BLaER1 treated with 17β-estradiol and CSF1 and Interleukin-3, amounts not matched to agents 10 nM and 100 nM (cell line): ENCODE data around the gene C17orf58.
"Not testable (repeated sequence)": the region's sequence is repeated elsewhere in the genome, so short reads cannot be mapped to it uniquely, and the experiment has no call there.

ENCODE experiments used
- H3K27ac ChIP-seq, 11 experiments: shearing (Covaris generic); formaldehyde crosslinking; 2 replicates each; pipeline ENCODE4 v1.8.1; 2022
- H3K27me3 ChIP-seq, 11 experiments: shearing (Covaris generic); formaldehyde crosslinking; 2 replicates each; pipeline ENCODE4 v1.8.1; 2022
- H3K36me3 ChIP-seq, 11 experiments: shearing (Covaris generic); formaldehyde crosslinking; 2 replicates each; pipeline ENCODE4 v1.8.1; 2022
- H3K4me1 ChIP-seq, 10 experiments: shearing (Covaris generic); formaldehyde crosslinking; 2 replicates each; pipeline ENCODE4 v1.8.1; 2022
- H3K4me2 ChIP-seq, 11 experiments: shearing (Covaris generic); formaldehyde crosslinking; 2 replicates each; pipeline ENCODE4 v1.8.1; 2022
- H3K4me3 ChIP-seq, 10 experiments: shearing (Covaris generic); formaldehyde crosslinking; 2 replicates each; pipeline ENCODE4 v1.8.1; 2022
- H3K9ac ChIP-seq, 11 experiments: shearing (Covaris generic); formaldehyde crosslinking; 2 replicates each; pipeline ENCODE4 v1.8.1; 2022
- H3K9me3 ChIP-seq, 11 experiments: shearing (Covaris generic); formaldehyde crosslinking; replicated peaks in 1 of 11; 2 replicates each; pipeline ENCODE4 v1.8.1; 2022
- H4K20me1 ChIP-seq, 11 experiments: shearing (Covaris generic); formaldehyde crosslinking; 2 replicates each; pipeline ENCODE4 v1.8.1; 2022
- Cebpa-rat ChIP-seq, 11 experiments: shearing (Covaris generic); IDR thresholded peaks; 2 replicates each; pipeline ENCODE4 v1.8.1; 2022

C17orf58 gene

DNA sequence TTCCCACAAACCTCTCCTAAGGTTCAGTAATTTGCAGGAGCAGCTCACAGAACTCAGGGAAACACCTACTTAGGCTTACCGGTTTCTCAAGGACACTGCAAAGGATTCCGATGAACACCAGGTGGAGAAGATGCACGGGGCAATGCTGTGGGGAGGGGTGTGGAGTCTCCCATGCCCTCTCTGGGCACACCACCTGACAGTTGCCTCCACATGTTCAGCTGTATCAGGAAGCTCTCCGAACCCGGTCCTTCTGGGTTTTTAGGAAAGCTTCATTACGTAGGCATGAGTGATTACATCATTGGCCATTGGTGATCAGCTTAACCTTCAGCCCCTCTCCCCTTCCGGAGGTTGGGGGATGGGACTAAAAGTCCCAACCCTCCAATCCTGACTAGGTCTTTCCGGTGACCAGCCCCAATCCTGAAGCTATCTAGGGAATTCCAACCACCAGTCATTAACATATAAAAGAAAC is 21.6 kb downstream of the C17orf58 start:
- Histone ChIP-seq H3K4me1 (peaks cover 0 to 12% (median 1%) of the 10 kb centered on the region in 10 experiments; a peak in 6 of 20 replicates), H3K27me3 (no peaks in the 10 kb centered on the region), H3K9me3 (no peaks in the 10 kb centered on the region), H3K9ac (no peak overlapping the region), H3K36me3 (peaks cover 75 to 100% (median 89%) of the 10 kb centered on the region in 11 experiments), H3K4me3 (no peak overlapping the region), H3K4me2 (no peak overlapping the region), H4K20me1 (peaks cover 0 to 4% (median 0%) of the 10 kb centered on the region in 11 experiments; a peak in 1 of 22 replicates), H3K27ac (no peak overlapping the region)
- no peak for TF ChIP-seq Cebpa-rat (IDR thresholded peaks at IDR 0.05)

DNA sequence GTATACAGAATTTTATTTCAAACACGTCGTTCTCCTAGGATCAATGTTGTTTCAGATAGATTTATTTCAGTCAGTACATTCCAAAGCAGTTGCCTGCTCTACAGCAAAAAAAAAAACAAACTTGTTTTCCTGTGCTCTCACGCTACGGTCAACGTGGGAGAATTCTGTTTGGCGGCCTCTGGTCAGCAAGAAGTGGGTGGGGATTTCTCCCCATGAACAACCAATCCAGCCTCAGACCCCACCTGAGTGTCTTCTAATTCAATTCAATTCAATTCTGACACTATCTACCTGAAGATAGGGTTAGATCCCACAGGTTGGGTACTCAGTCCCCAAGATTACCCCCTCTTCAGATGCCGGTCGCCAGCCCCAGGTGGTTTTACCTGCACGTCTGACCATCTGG is 22.1 kb downstream of the C17orf58 start:
- Histone ChIP-seq H3K9me3 (no peaks in the 10 kb centered on the region), H3K4me1 (peaks cover 0 to 12% (median 1%) of the 10 kb centered on the region in 10 experiments; a peak in 6 of 20 replicates), H3K9ac (no peak overlapping the region), H4K20me1 (peaks cover 0 to 4% (median 0%) of the 10 kb centered on the region in 11 experiments; a peak in 1 of 22 replicates), H3K27me3 (no peaks in the 10 kb centered on the region), H3K36me3 (peaks cover 75 to 100% (median 89%) of the 10 kb centered on the region in 11 experiments), H3K4me2 (no peak overlapping the region), H3K4me3 (no peak overlapping the region), H3K27ac (no peak overlapping the region)
- no peak for TF ChIP-seq Cebpa-rat (IDR thresholded peaks at IDR 0.05)

DNA sequence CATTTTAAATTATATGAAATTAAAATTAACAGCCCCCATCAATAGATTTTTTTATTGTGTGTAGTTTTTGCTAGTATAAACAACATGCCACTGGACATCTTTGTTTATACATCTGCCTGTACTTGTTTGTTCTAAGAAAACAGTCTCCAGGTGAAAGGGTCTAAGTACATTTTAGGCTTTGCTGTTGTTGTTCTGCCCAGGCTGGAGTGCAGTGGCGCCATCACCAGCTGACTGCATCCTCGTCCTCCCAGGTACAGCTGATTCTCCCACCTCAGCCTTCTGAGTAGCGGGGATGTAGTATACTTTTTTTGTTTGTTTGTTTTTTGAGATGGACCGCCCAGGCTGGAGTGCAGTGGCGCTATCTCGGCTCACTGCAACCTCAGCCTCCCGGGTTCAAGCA is 25.5 kb downstream of the C17orf58 start:
- H3K9ac ChIP-seq = no peak overlapping the region
- H4K20me1 ChIP-seq = peaks cover 0 to 4% (median 0%) of the 10 kb centered on the region in 11 experiments; a peak in 1 of 22 replicates
- H3K9me3 ChIP-seq = no peaks in the 10 kb centered on the region
- H3K4me1 ChIP-seq = peaks cover 0 to 10% (median 1%) of the 10 kb centered on the region in 10 experiments; a peak in 6 of 20 replicates
- H3K4me3 ChIP-seq = no peak overlapping the region
- H3K27me3 ChIP-seq = no peaks in the 10 kb centered on the region
- peak overlapping the region in 2 of 11 experiments; percentile 8 to 38; a peak in 1 of 22 replicates for H3K4me2 ChIP-seq
- TF ChIP-seq Cebpa-rat (IDR thresholded peaks at IDR 0.05) = no peak
- H3K27ac ChIP-seq = peak overlapping the region in 2 of 11 experiments; percentile 15 to 27; a peak in 1 of 22 replicates
- peaks cover 78 to 100% (median 90%) of the 10 kb centered on the region in 11 experiments for H3K36me3 ChIP-seq

DNA sequence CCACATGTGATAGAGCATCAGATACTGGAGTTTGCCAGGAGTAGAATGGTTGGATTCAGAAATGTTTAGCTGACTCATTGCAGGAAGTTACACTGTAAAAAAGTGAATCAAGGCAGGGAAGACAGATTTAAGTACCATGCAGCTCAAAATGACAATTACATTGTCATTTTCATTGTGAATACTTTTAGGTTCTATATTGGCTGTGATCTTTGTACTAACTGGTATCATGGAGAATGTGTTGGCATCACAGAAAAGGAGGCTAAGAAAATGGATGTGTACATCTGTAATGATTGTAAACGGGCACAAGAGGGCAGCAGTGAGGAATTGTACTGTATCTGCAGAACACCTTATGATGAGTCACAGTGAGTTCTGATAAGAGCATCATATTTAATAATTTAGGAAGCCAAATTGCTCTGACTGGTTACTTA is 33.1 kb downstream of the C17orf58 start:
- H3K4me1 ChIP-seq, H3K27me3 ChIP-seq, H3K9ac ChIP-seq, H4K20me1 ChIP-seq, H3K4me3 ChIP-seq, H3K9me3 ChIP-seq: not testable (repeated sequence)
- Histone ChIP-seq H3K4me2 (0 out of 22 replicates have a peak overlapping the region, but pooled peaks of 1 of the 11 experiments have one; percentile 15), H3K36me3 (peaks cover 73 to 91% (median 82%) of the 10 kb centered on the region in 11 experiments), H3K27ac (peak overlapping the region in 2 of 11 experiments; percentile 52 to 60; a peak in 3 of 22 replicates)

DNA sequence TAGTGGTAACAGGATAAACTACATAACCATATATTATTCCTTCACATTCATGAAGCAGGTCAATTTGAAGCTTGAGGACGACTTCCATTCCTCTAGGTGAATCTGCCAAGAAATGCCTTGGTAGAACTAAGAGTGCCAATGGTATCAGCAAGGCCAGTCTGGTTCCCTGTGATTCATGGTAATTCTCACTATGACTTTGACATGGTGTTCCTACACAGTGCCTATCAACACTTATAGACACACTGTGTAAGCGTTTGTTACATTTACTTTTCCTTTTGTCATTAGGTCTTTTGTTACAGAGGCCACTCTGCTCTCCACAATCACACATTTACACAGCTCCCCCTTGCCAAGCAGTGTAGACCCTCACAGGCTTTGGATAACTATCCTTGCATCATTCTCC is 34.1 kb downstream of the C17orf58 start:
- H3K9me3 ChIP-seq, H3K4me1 ChIP-seq, H3K27me3 ChIP-seq, H4K20me1 ChIP-seq, H3K4me2 ChIP-seq, H3K9ac ChIP-seq, H3K4me3 ChIP-seq: not testable (repeated sequence)
- peak overlapping the region in 3 of 11 experiments; percentile 25 to 52 (median 26); a peak in 3 of 22 replicates for H3K27ac ChIP-seq
- H3K36me3 ChIP-seq = peaks cover 69 to 91% (median 82%) of the 10 kb centered on the region in 11 experiments

DNA sequence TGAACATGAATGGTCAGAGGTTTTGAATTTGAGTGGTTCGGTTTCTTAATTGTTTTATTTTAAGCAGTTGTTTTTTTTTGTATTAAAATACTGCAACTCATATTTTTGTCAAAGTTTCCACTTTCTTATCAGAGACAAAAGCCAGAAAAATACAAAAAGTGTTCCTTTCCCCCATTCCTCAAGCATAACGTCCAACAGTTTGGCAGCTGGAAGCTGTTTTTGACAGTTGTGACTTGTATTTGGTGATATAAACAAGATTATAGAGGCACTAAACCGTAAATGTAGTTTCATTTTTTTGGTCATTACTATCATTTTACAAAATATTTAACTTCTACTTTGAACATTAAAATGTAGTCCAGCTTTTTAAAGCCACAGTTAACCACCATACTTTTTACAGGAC is 36.0 kb downstream of the C17orf58 start:
- H3K36me3 ChIP-seq = peaks cover 60 to 91% (median 78%) of the 10 kb centered on the region in 11 experiments
- H3K27me3 ChIP-seq, H3K4me2 ChIP-seq, H3K9me3 ChIP-seq, H3K4me3 ChIP-seq, H3K9ac ChIP-seq, H3K4me1 ChIP-seq, H3K27ac ChIP-seq, H4K20me1 ChIP-seq: not testable (repeated sequence)

DNA sequence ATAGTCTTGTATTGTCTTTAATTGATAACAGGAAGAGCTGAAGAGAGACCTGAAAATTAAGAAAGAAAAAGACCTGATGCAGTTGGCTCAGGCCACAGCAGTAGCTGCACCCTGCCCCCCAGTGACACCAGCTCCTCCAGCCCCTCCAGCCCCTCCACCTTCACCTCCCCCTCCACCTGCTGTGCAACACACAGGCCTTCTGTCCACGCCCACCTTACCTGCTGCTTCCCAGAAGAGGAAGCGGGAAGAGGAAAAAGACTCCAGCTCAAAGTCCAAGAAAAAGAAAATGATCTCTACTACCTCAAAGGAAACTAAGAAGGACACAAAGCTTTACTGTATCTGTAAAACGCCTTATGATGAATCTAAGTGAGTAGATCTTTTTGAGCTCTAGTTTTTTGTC is 36.8 kb downstream of the C17orf58 start:
- TF ChIP-seq Cebpa-rat (IDR thresholded peaks at IDR 0.05) = no peak
- Histone ChIP-seq H3K4me3 (no peak overlapping the region), H4K20me1 (no peaks in the 10 kb centered on the region; a peak in 1 of 22 replicates), H3K27me3 (no peaks in the 10 kb centered on the region), H3K9ac (no peak overlapping the region), H3K36me3 (peaks cover 58 to 91% (median 78%) of the 10 kb centered on the region in 11 experiments), H3K27ac (no peak overlapping the region), H3K4me1 (no peaks in the 10 kb centered on the region; a peak in 1 of 20 replicates), H3K9me3 (no peaks in the 10 kb centered on the region), H3K4me2 (no peak overlapping the region)

DNA sequence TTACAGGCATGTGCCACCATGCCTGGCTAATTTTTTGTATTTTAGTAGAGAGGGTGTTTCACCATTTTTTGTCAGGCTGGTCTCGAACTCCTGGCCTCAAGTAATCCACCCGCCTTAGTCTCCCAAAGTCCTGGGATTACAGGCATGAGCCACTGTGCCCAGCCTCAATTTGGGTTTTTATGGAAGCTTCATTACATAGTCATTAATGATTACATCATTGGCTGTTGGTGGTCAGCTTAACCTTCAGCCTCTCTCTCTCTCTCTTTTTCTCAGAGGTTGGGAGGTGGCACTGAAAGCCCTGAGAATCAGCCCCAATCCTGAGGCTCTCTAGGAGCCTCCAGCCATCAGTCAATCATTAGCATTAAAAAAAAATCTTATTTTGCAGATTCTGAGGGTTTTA is 45.3 kb downstream of the C17orf58 start:
- Histone ChIP-seq H3K36me3 (peaks cover 96 to 100% (median 99%) of the 10 kb centered on the region in 11 experiments), H3K9me3 (no peaks in the 10 kb centered on the region), H3K4me1 (no peaks in the 10 kb centered on the region), H4K20me1 (peaks cover 0 to 6% (median 0%) of the 10 kb centered on the region in 11 experiments; a peak in 2 of 22 replicates), H3K27ac (no peak overlapping the region), H3K9ac (no peak overlapping the region), H3K27me3 (no peaks in the 10 kb centered on the region), H3K4me2 (no peak overlapping the region), H3K4me3 (no peak overlapping the region)
- TF ChIP-seq Cebpa-rat (IDR thresholded peaks at IDR 0.05) = no peak

DNA sequence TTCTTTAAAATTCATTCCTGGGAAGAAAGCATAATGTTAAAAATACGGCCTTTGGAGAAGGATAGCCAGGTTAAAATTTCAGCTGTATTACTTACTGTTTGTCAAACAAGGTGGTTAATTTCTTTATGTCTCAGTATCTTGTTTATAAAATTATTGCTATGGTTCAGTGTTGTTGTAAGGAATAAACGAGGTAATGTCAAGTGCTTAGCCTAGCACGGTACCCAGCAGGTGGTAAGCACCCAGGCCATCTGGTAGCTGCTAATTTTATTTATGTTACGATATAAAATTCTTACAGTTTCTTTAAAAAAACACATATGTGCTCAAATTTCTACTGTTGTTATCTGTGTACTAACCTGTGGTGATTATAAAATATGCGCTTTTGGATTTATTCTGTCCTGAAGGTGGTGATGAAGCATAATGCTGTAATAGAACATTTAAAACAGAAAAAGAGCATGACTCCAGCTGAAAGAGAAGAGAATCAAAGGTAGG is 48.9 kb downstream of the C17orf58 start:
- H3K4me3 ChIP-seq = no peak overlapping the region
- no peaks in the 10 kb centered on the region for H3K4me1 ChIP-seq
- H3K4me2 ChIP-seq = no peak overlapping the region
- TF ChIP-seq Cebpa-rat (IDR thresholded peaks at IDR 0.05) = no peak
- H4K20me1 ChIP-seq = peaks cover 0 to 6% (median 0%) of the 10 kb centered on the region in 11 experiments; a peak in 2 of 22 replicates
- H3K9me3 ChIP-seq = no peaks in the 10 kb centered on the region
- H3K27ac ChIP-seq = no peak overlapping the region
- H3K36me3 ChIP-seq = peaks cover 98 to 100% (median 100%) of the 10 kb centered on the region in 11 experiments
- H3K27me3 ChIP-seq = no peaks in the 10 kb centered on the region
- no peak overlapping the region for H3K9ac ChIP-seq

DNA sequence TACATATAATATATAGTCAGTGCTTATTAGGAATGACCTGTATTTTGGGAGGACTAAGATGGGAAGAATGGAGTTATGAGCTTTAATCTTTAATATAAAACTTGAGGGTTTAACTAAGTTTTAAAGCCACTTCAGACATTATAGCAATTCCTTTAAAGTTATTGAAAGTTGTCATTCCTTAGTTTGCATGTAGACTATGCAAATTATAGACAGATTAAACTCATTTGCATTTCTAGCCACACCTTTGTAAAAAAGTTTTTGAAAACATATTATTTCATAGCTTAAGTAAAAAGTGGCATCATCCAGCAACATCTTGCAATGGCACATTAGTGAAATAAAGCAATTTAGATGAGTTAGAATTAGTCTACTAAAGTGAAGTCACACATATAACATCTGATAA is 49.8 kb downstream of the C17orf58 start:
- H3K9ac ChIP-seq = no peak overlapping the region
- H3K4me3 ChIP-seq = no peak overlapping the region
- H3K4me1 ChIP-seq = no peaks in the 10 kb centered on the region
- H3K4me2 ChIP-seq = no peak overlapping the region
- H3K9me3 ChIP-seq = no peaks in the 10 kb centered on the region
- H3K36me3 ChIP-seq = peaks cover 98 to 100% (median 100%) of the 10 kb centered on the region in 11 experiments
- peaks cover 0 to 6% (median 0%) of the 10 kb centered on the region in 11 experiments; a peak in 2 of 22 replicates for H4K20me1 ChIP-seq
- no peak overlapping the region for H3K27ac ChIP-seq
- TF ChIP-seq Cebpa-rat (IDR thresholded peaks at IDR 0.05) = no peak
- H3K27me3 ChIP-seq = no peaks in the 10 kb centered on the region
